Fibroblast of skin of left quadriceps (primary cell): ENCODE results near the gene TWSG1.
"Not testable (repeated sequence)": the region's sequence is repeated elsewhere in the genome, so short reads cannot be mapped to it uniquely, and the experiment has no call there.

Experiments used
- DNase-seq, 2 experiments: peaks; one replicate each; pipeline ENCODE4 v3.0.0-alpha.2; 2013; ENCODE audit warnings: low read depth in 2 of 2

Gene TWSG1

GRCh38 chr18:9423648-9424047 is 89.1 kb downstream of the TWSG1 start:
- not testable (repeated sequence) for DNase-seq

- not testable (repeated sequence) for DNase-seq
Measured at GRCh38 chr18:9424235-9424634, 89.7 kb downstream of the TWSG1 start.

- DNase-seq = no peak
Measured at GRCh38 chr18:9426753-9427152, 92.2 kb downstream of the TWSG1 start.

- no peak for DNase-seq
Measured at GRCh38 chr18:9428301-9428706, 93.7 kb downstream of the TWSG1 start.

GRCh38 chr18:9428862-9429661 is 94.5 kb downstream of the TWSG1 start:
- no peak for DNase-seq

- DNase-seq = peak in 1 of 2 experiments; percentile 28
Measured at GRCh38 chr18:9429662-9429993, 95.1 kb downstream of the TWSG1 start.

GRCh38 chr18:9430315-9430714 is 95.7 kb downstream of the TWSG1 start:
- DNase-seq = not testable (repeated sequence)

GRCh38 chr18:9431296-9431695 is 96.7 kb downstream of the TWSG1 start:
- no peak for DNase-seq

GRCh38 chr18:9433122-9433521 is 98.5 kb downstream of the TWSG1 start:
- DNase-seq = not testable (repeated sequence)

GRCh38 chr18:9433671-9434121 is 99.1 kb downstream of the TWSG1 start:
- no peak for DNase-seq

GRCh38 chr18:9434122-9434701 is 99.6 kb downstream of the TWSG1 start:
- DNase-seq = no peak

- no peak for DNase-seq
Measured at GRCh38 chr18:9435041-9435440, 100.5 kb downstream of the TWSG1 start.

- no peak for DNase-seq
Measured at GRCh38 chr18:9436206-9436929, 101.8 kb downstream of the TWSG1 start.

GRCh38 chr18:9437021-9437437 is 102.5 kb downstream of the TWSG1 start:
- DNase-seq = peak; percentile 84 to 87

- DNase-seq = no peak
Measured at GRCh38 chr18:9437672-9438071, 103.1 kb downstream of the TWSG1 start.

- DNase-seq = no peak
Measured at GRCh38 chr18:9441061-9441460, 106.5 kb downstream of the TWSG1 start.

- no peak for DNase-seq
Measured at GRCh38 chr18:9444549-9444948, 110.0 kb downstream of the TWSG1 start.

- no peak for DNase-seq
Measured at GRCh38 chr18:9446839-9447238, 112.3 kb downstream of the TWSG1 start.

- DNase-seq = no peak
Measured at GRCh38 chr18:9447334-9447733, 112.8 kb downstream of the TWSG1 start.

GRCh38 chr18:9449600-9450414 is 115.2 kb downstream of the TWSG1 start:
- DNase-seq = no peak

- not testable (repeated sequence) for DNase-seq
Measured at GRCh38 chr18:9450920-9451319, 116.3 kb downstream of the TWSG1 start.
